ENCODE measurements around the gene TAS2R14. TPM values are rescaled to one million over a fixed set of nuclear protein-coding genes. Genes with fewer than 3 reads are reported as not detected.

The TAS2R14 gene
- total and polyA plus RNA-seq, 2 of the 8 experiments (the other 6 are each of a cell fraction or from before 2014, with no cell fraction given), result 0.80 to 1.1 TPM

- Histone ChIP-seq H3K79me2 (ENCODE audit: control insufficient read depth in 1 of 2, insufficient read depth in 2 of 2, low read length in 2 of 2) (0 out of 4 replicates have a peak, but pooled peaks cover 0 to 3% of the 10 kb centered on the region in 2 experiments), H2AFZ (ENCODE audit: low read length) (no peak overlapping the region), H2BK20ac (ENCODE audit: low read length) (no peak overlapping the region), H3K9me3 (ENCODE audit: insufficient read depth in 2 of 2, low read depth in 1 of 2, low read length in 1 of 2) (peaks cover 0 to under 1% of the 10 kb centered on the region in 2 experiments; a peak in 1 of 4 replicates), H3K4me3 (ENCODE audit: extremely low read depth in 1 of 4, insufficient read depth in 2 of 4, low read depth in 3 of 4, low read length in 4 of 4) (no peak overlapping the region), H2AK5ac (ENCODE audit: low read depth, low read length) (no peak overlapping the region), H3K36me3 (ENCODE audit: control insufficient read depth in 2 of 4, insufficient read depth in 4 of 4, low read length in 3 of 4) (no peaks in the 10 kb centered on the region), H4K20me1 (replicated peaks in 1 of 2; ENCODE audit: control insufficient read depth in 1 of 2, insufficient read depth in 2 of 2, low read length in 2 of 2) (no peaks in the 10 kb centered on the region), H3K27me3 (replicated peaks in 1 of 4; ENCODE audit: control insufficient read depth in 3 of 4, extremely low read depth in 1 of 4, insufficient read depth in 3 of 4, low read length in 3 of 4) (no peaks in the 10 kb centered on the region), H3K14ac (ENCODE audit: insufficient read length) (no peak overlapping the region), H3K56ac (replicated peaks; ENCODE audit: insufficient read length, low read depth, low read length) (no peak overlapping the region), H3K18ac (ENCODE audit: extremely low read depth, low read length) (no peak overlapping the region), H4K91ac (replicated peaks; ENCODE audit: insufficient read length, low read length) (no peak overlapping the region), H3K4me1 (replicated peaks in 1 of 4; ENCODE audit: control insufficient read depth in 3 of 4, insufficient read depth in 4 of 4, low read length in 3 of 4) (no peaks in the 10 kb centered on the region), H3K79me1 (ENCODE audit: low read depth, low read length) (no peaks in the 10 kb centered on the region), H2BK5ac (ENCODE audit: low read depth, low read length) (no peak overlapping the region), H3K9ac (replicated peaks in 1 of 4; ENCODE audit: extremely low read depth in 1 of 4, low read depth in 3 of 4, low read length in 3 of 4) (no peak overlapping the region), H2BK120ac (replicated peaks; ENCODE audit: low read depth, low read length) (no peak overlapping the region), H3K4ac (replicated peaks; ENCODE audit: insufficient read length, low read depth, low read length) (no peak overlapping the region), H3K23ac (ENCODE audit: insufficient read length) (no peak overlapping the region), H2BK12ac (ENCODE audit: low read depth, low read length) (no peak overlapping the region), H4K8ac (ENCODE audit: extremely low read depth, insufficient read depth, low read length) (no peak overlapping the region), H3K4me2 (ENCODE audit: insufficient read depth in 1 of 2, low read depth in 2 of 2, low read length in 2 of 2) (no peak overlapping the region), H4K5ac (ENCODE audit: insufficient read length, low read depth, low read length) (no peak overlapping the region), H3K27ac (ENCODE audit: low read depth, low read length) (no peak overlapping the region), H2BK15ac (ENCODE audit: low read length) (no peak overlapping the region), H3K23me2 (ENCODE audit: low read depth, low read length) (no peaks in the 10 kb centered on the region)
- no peak for FAIRE-seq
- ChIA-PET CTCF (ENCODE audit: partially characterized antibody) (interaction anchor here (1.0 kb wide), 1 partner anchor 24 kb away, joined by 3 read pairs; no protein-coding TSS in a partner anchor), POLR2A (ENCODE audit: partially characterized antibody) (no interaction called here)
- DNase-seq (ENCODE audit: low read depth in 1 of 2, low spot score in 2 of 2), result no peak
- no peak for TF ChIP-seq YY1 (IDR thresholded peaks at IDR 0.05; ENCODE audit: low read depth, low read length)
- TF ChIP-seq KDM1A (IDR thresholded peaks at IDR 0.05; ENCODE audit: borderline replicate concordance, low read length), result no peak
- no peak for TF ChIP-seq HDAC2 (IDR thresholded peaks at IDR 0.05; ENCODE audit: borderline replicate concordance in 1 of 2, low read depth in 2 of 2, low read length in 2 of 2)
- TF ChIP-seq CBX8 (IDR thresholded peaks at IDR 0.05; ENCODE audit: borderline replicate concordance, low read depth, low read length), result no peak
- TF ChIP-seq TAF7 (optimal IDR thresholded peaks at IDR 0.05; ENCODE audit: borderline replicate concordance, low read depth, low read length), result no peak
- no peak for TF ChIP-seq USF2 (IDR thresholded peaks at IDR 0.05; ENCODE audit: low read length)
Measured at GRCh38 chr12:10957741-10958140, 18.7 kb upstream of the TAS2R14 start.

Data from H1 (cell line).